Measurements from ENCODE around the gene C2orf76.
"Not testable (repeated sequence)": the region's sequence is repeated elsewhere in the genome, so short reads cannot be mapped to it uniquely, and the experiment has no call there.

Gene C2orf76

DNA sequence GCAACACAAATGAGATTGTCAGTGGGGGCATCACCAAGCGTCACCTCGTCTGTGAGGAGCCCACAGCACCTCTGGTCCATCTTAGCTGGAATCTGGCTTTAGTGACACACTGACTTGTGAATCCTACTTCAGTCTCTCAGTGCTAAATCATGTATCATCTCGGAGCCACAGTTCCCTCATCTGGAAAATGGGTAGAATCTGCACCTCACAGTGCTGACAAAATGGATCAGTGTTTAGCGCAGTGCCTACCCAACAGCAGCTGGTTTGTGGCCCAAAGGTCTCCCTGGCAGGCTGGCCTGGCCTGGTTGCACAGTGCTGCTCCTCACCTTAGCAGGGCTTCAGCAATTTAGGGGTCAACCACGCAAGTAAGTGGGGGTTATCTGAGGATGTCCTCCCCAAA lies 10.2 kb upstream of the C2orf76 start:
- DNase-seq, result no peak

DNA sequence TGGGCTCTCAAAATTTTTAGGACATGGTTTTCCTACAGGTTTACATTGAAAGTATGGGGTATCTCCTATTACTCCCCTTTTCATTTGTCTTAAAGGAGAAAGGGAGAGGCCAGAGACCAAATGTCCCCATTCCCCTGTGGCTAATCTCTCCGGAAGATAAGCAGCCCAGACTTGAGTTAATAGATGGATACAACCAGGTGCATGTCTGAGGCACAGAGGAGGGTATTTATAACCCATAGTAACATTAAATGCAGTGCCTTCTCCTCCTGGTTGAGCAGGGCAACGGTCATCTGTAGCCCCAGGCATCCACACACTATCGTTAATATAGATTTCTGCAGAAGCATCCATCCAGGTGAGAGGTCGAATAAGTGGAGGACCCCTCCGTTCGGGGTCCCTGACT lies 9.8 kb upstream of the C2orf76 start:
- not testable (repeated sequence) for DNase-seq

DNA sequence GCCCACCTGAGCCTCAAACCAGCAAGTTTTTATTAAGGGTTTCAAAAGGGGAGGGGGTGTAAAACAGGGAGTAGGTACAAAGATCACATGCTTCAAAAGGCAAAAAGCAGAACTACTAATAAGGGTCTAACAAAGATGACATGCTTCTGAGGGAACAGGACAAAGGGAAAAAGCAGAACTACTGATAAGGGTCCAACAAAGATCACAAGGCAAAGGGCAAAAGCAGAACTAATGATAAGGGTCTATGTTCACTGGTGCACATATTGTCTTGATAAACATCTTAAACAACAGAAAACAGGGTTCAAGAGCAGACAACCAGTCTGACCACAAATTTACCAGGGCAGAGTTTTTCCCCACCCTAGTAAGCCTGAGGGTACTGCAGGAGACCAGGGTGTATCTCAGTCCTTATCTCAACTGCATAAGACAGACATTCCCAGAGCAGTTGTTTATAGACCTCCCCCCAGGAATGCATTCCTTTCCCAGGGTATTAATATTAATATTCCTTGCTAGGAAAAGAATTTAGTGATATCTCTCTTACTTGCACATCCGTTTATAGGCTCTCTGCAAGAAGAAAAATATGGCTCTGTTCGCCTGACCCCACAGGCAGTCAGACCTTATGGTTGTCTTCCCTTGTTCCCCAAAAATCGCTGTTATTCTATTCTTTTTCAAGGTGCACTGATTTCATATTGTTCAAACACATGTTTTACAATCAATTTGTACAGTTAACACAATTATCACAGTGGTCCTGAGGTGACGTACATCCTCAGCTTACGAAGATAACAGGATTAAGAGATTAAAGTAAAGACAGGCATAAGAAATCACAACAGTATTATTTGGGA lies 7.5 kb upstream of the C2orf76 start:
- not testable (repeated sequence) for DNase-seq

DNA sequence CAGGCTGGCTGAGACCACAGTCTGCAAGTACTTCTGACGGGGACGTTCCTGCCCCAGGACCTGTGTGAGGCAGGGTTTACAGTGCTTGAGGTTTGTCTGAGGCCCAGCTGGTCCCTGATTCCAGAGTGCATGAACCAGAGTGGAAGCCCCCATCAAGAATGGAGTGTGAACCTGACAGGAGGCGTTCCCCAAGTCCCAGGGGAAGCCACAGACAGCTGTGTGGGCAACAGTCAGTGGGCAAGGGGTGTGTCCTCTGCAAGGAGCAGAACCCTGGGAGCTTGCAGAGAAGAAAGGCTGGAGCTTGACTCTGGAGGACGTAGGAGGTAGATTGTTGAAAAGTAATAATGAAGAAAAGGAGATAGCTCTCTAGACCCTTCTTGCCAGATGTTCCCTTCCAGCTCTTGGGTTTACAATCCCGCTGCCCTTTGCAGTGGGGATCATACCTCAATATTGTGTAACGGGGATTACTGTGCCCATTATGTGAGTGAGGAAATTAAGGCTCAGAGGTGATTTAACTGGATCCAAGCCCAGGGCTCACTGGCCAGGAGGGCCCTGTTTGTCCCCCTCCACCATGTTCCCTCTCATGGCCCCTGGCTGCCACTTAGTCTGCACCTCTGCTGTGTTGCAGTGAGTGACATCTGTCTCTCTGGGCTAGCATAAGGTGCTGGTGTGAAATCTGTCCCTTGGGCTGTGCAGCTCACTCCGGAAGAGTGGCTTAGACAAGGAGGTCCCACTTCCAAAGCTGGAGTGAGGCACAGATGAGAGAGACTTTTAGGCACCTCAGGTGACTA lies 6.3 kb upstream of the C2orf76 start:
- no peak for DNase-seq

GRCh38 chr2:119371111-119371510 lies 4.5 kb upstream of the C2orf76 start:
- DNase-seq, result no peak

DNA sequence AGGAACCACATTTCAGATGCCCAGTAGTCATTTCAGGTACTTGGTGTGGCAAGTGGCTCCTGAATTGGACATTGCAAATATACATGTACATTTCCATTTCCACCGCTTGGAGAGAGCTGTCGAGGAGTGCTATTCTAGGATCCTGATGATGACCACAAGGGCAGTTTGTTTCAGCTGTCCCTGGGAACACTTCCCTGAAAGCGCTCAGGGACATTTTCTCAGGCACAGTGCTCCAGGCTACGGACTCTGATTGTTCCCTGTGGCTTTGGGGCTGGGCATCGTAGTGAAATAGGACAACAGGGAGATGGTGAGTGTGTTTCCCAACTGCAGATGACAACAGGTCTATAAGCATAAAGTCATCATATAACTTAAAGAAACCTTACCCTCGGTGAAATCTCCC lies 3.2 kb upstream of the C2orf76 start:
- DNase-seq, result no peak

- peak; percentile 22 for DNase-seq
These were observed 952 bp upstream of the C2orf76 start for GRCh38 chr2:119367472-119368099.

DNA sequence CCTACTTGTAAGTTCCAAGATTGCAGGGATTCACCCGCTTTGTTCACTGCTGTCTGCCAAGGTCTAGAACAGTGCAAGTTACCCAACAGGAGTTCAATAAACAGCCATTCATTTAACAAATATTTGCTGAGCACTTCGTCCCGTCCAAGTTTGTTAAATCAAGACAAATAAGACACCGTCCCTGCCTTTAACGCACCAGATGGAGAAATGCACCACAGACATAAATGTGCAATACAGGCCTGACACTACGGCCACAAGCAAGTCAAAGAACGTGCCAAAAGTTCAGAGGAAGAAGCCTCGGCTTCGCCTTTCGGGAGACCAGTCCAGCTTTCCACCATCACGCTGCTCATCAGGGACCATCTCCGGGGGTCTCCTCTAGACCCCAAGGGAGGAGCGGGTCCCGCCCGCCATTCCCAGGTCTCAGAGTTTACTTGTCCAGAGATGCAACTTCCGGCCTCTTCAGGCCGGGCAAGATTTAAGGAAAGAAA lies 429 bp downstream of the C2orf76 start:
- no peak for DNase-seq

GRCh38 chr2:119365436-119365835 lies 1.2 kb downstream of the C2orf76 start:
- DNase-seq, result no peak

- DNase-seq, result no peak
These were observed 1.8 kb downstream of the C2orf76 start for GRCh38 chr2:119364798-119365197.

GRCh38 chr2:119360423-119360966 lies 6.1 kb downstream of the C2orf76 start:
- DNase-seq, result no peak

GRCh38 chr2:119359774-119360173 lies 6.9 kb downstream of the C2orf76 start:
- no peak for DNase-seq

DNA sequence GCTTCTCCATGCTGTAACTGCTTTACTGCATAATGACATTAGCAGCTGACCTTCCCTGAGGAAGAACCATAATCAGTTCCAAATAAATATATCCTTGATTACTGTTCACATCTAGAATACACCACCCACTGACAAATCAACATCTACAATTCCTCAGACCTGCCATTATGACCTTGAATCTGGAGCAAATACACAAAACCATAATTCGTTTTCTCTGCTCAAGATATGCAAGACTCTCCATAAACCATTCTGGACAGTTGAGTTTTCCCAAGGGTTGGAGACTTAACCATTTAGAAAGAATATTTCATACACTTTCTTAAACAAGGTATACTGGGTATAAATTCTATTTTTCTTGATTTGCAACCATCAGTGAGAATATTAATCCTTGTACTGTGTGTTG lies 11.8 kb downstream of the C2orf76 start:
- no peak for DNase-seq

DNA sequence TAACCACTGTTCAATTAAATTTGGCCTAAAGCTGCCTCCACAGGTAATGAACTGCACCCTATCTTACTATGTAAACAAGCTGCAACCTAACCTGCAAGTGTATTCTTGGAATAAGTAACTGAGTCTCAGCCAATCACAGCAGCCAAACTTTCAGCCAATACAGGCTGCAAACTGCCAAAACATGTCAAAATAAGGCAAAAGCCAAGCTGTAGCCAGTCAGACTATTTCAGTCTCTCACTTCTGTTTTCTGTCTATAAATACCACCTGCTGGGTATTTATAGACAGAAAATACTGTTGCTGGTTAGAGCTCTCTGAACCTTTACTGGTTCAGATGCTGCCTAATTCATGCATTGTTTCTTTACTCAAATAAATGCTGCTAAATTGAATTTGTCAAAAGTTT lies 14.3 kb downstream of the C2orf76 start:
- no peak for DNase-seq

- no peak for DNase-seq
These were observed 16.2 kb downstream of the C2orf76 start for GRCh38 chr2:119350311-119350998.

- no peak for DNase-seq
These were observed 17.3 kb downstream of the C2orf76 start for GRCh38 chr2:119349289-119349688.

- no peak for DNase-seq
These were observed 24.9 kb downstream of the C2orf76 start for GRCh38 chr2:119341684-119342083.

DNA sequence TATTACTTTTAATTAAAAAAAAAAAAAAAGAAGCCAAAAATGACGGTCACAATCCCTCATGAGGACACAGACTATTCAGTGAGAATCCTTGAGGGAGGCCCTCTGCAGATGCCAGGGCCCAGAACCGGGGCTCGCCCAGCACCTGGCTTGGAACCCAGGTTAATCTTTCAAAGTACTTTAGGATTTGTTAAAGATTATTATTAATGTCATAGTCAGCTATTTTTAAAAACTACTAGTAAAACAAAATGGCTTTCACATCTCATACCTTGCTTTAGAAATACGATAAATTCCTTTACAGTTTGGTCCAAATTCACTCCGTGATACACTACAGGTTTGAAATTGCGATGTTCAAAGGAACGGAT lies 27.1 kb downstream of the C2orf76 start:
- DNase-seq, result no peak

DNA sequence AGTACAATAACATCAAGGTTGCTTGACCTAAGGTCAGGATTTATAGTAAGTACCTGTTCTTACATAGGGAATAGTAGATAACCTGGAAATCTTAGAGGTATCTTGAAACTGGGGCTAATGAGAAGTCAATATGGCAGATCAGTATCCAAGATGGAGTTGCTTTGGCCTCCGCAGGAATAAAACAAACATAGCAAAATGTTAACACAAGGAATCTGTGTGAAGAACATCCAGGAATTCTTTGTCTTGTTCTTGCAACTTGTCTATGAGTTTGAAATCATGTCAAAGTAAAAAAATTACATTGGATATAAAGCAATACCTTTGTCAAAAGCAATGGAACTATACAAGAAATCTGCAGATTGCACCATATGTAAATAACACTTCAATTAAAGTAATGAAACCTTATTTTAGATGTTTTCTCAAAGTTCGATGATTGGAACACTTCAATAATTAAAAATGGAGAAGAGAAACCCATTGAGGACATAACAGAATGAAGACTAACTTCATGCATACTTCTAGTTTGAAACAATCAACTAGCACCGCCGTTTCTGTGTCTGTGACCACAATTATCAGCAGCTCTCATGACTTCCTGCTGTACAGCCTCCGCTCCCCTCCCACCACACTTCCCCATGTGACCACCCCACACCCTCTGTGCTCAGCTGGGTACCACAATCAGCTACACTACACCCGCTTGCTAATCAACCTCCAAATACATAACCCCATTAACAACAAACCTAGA lies 27.6 kb downstream of the C2orf76 start:
- DNase-seq, result no peak

DNA sequence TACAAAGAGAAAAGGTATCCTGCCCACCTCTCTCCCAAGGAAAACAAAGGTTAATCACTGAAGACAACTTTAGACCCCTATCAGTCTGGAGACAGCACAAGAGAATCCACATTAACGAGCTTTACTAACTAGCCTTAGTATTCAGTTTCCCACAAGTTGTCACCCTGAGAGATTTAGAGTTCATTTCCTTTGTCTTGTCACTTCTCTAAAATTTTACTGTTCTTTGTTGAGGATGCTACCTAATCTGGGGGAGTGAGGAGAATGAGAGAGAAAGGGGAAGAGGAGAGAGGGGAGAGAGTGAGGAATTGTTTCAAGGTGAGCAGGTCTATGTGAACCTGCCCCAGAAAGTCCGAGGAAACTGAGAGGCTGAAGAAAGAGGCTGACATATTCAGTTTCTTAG lies 28.4 kb downstream of the C2orf76 start:
- no peak for DNase-seq

DNA sequence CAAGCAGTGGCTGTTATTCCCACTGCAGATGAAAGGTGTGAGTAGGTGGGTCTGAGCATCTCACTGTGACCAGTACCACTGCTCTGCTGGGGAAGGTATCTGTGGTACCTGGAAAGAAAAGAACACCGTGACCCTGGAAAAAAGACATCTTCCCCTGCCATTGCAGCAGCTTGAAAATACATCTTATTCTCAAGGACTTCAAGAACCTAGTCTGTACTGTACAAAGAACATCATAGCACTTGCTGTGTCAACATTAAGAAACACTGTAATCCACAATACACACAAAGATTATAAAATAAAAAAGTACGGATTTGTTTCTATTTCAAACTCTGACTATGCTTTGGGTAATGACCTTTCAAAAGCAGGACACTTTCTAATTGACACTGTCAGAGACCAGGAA lies 28.9 kb downstream of the C2orf76 start:
- no peak for DNase-seq

DNA sequence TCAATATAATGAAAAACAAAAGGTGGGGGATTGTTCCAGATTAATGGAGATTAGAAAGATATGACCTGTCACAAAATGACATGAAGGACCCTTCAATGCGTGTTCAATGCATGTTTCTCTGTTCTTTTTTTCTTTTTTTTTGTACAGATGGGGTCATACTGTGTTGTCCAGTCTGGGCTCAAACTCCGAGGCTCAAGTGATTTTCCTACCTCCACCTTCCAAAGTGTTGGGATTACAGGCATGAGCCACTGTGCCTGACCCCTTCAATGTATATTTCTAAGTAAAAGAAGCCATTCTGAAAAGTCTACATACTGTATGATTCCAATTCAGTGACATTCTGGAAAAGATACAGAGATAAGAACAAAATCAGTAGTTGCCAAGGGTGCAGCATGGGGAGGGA lies 32.8 kb downstream of the C2orf76 start:
- no peak for DNase-seq

All from NCI-H1105 (cell line).